HG03280 (cell line): Measurements from ENCODE around the gene ENTPD7.
A peak's percentile ranks its signal among the peaks of the same experiment; 100 is the strongest.

ENCODE experiments used
- ATAC-seq: cut with Tn5 transposase; IDR thresholded peaks from one replicate; pipeline ENCODE4 v1.9.1; 2021; ENCODE audit warnings: mild to moderate bottlenecking, moderate library complexity; ENCODE audit not compliant: unreplicated experiment

The ENTPD7 gene

DNA sequence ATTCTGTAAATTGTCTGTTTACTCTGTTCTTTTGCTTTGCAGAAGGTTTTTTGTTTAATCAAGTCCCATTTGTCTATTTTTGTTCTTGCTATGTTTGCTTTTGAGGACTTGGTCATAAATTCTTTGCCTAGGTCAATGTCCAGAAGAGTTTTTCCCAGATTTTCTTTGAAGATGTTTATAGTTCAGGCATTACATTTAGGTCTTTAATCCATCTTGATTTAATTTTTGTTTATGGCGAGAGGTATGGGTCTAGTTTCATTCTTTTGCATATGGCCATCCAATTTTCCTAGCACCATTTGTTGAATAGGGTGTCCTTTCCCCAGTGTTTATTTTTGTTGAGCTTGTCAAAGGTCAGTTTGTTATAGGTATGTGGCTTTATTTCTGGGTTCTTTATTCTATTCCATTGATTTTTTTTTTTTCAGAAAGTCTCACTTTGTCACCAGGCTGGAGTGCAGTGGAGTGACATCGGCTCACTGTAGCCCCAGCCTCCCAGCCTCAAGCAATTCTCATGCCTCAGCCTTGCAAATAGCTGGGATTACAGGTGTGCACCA is 11.6 kb upstream of the ENTPD7 start:
- no peak for ATAC-seq

DNA sequence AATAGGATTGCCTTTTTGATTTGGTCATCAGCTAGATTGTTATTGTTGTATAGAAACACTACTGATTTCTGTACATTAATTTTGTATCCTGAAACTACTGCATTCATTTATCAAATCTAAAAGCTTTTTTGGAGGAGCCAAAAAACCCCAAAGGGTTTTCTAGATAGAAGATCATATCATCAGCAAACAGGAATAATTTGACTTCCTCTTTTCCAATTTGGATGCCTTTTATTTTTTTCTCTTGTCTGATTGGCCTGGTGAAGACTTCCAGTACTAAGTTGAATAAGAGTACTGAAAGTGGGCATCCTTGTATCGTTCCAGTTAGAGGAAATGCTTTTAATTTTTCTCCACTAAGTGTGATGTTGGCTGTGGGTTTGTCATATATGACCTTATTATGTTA is 10.6 kb upstream of the ENTPD7 start:
- ATAC-seq = no peak

DNA sequence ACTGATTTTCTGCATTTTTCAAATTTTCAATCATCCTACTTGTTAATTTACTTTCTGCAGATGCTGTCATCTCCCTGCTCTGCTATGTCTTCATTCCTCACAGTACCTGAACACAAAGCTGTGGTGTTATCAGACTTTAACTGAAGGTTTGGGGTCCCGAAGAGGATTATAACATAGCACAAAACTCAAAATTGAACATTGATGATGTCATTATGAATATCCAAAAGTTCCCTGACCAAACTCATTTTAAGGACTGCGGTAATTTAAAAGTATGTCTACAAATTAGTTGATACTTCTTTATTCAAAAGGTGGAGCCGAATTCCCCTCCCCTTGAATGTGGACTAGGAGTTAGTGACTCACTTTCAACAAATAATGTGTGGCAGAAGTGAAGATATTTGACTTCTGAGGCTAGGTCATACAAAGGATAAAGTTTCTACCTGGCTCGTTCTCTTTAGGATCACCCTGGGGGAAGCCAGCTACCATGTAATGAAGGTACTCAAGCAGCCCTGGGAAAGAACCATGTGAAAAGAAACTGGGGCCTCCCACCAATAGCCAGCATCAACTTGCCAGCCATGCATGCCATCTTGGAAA is 6.4 kb upstream of the ENTPD7 start:
- no peak for ATAC-seq

DNA sequence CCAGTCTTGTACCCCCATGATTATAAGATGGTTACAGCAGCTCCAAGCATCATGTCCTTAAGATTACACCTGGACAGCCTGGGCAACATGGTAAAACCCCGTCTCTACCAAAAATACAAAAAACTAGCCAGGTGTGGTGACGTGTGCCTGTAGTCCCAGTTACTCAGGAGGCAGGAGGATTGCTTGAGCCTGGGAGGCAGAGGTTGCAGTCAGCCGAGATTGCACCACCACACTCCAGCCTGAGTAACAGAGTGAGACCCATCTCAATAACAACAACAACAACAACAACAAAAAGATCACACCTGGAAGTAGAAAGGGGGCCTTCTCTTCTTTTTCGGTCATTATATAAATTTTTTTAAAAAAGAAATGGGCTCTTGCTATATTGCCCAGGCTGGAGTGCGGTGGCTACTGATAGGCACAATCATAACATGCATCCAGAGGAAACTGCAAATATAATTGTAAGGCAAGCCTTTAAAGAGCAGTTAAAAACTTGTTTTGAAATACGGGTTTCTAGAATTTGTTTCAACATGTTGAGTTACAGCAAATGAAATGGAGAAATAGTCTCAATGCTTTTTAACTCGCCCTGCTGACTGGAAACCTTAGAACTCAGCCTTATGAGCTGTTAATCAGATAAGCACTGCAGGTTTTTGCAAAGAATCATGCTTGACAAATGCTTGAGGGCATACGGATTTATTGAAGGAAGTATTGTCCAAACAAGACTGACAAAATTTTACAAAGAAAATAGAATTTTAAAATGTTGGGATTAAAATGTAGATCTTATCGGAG is 4.7 kb upstream of the ENTPD7 start:
- no peak for ATAC-seq

DNA sequence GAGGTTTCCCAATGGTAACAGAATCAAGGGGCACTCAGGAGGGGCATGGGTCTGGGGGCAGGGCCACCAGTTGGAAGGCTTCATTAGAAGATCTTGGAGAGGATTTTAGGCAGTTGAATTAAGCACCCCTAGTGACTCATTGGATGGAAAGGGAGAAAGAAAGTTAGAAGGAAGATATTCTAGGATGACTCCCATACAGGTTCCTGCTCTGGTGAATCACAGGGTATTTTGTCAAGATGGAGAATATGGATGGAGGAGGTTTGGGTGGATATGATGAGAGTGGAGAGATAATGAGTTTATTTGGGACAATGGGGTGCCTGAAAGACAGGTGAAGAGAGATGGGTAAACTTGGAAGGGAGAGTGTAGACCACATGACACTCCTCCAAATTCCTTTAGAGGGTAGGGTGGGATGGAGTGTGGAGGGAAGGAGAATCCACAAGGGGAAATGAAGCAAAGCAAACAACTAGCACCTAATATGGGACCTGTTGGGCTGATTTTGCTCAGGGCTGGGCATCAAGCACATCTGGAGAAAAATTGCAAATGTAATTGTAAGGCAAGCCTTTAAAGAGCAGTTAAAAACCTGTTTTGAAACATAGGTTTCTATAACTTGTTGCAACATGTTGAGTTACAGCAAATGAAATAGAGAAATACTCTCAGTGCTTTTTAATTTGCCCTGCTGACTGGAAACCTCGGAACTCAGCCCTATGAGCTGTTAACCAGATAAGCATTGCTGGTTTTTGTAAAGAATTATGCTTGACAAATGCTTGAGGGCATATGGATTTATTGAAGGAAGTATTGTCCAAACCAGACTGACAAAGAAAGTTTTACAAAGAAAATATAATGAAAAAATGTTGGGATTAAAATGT is 2.9 kb upstream of the ENTPD7 start:
- ATAC-seq = no peak

DNA sequence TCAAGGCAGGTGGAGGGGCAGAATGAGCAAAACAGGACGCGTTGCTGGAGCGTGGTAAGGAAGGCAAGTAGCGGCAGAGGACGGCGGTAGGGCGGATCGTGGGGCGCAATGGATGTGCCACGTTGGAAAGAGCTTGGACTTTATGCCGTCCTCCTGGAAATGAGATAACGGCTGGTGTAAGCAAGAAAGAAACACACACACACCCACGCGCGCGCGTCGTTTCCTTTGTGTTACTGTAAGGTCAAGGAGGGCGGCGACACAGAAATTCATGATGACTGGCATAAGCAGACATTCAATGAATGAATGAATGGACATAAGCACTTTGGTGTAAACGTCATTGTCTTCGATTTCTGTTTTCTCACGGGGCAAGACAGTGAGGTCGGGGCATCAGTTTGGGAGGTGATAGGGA is 683 bp upstream of the ENTPD7 start:
- ATAC-seq = peak; percentile 14

DNA sequence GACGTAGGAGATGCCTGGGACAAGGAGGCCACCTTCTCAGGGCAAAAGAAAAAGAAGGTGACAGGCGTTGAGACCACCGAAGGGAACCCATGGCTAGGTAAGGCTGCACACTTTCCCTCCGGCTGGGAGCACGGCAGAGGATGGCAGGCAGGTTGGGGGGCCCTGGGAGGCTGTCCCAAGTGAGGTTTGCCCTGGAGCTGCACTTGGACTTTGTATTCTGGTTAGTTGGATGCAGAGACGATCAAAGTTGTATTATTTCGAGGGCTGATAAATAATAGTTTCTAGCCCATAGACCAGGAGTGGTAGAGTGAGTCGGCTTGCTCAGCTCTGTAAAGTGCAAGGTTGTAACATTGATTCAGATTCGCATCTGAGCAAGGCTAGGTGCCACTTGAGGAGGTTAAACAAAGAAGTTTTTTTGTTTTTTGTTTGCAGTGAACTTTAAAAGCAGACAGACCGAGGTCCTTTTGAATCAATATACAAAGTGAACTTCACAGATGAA is 608 bp downstream of the ENTPD7 start:
- no peak for ATAC-seq

DNA sequence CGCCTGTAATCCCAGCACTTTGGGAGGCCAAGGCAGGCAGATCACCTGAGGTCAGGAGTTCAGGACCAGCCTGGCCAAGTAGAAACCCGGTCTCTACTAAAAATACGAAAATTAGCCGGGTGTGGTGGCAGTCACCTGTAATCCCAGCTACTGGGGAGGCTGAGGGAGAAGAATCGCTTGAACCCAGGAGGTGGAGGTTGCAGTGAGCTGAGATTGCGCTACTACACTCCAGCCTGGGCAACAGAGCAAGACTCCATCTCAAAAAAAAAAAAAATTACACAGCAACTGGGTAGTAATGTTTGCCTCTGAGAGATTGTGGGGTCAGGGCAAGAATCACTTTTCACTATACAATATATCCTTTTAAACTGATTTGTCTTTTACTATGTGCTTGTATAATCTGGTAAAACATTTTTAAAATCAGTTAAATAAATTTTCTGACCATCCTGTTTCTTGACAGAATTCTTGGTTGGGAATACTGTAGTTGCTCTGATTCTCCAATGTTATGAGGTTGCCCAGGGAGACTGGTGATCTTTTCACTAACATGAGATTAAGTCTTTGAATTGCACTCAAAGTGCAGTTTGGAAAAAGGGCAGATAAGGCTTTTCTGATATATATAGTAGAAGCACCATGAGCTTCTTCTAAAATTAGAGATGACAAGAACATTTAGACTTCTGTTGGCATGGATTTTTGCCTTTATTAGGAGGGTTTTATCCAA is 1.5 kb downstream of the ENTPD7 start:
- no peak for ATAC-seq

DNA sequence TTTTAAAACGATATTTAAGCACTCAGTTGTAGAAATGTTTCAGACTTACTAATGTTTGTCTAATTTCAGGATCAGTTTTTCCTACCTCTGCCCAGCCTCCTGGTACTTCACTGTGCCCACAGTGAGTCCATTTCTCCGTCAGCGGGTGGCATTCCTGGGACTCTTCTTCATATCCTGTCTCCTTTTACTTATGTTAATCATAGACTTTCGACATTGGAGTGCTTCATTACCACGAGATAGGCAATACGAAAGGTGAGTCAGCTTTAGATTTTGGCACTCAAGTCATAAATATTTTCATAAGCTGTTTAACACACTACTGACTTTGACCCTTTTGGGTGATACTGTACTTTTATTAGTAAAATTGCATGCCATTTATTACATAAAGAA is 2.1 kb downstream of the ENTPD7 start:
- ATAC-seq = no peak

DNA sequence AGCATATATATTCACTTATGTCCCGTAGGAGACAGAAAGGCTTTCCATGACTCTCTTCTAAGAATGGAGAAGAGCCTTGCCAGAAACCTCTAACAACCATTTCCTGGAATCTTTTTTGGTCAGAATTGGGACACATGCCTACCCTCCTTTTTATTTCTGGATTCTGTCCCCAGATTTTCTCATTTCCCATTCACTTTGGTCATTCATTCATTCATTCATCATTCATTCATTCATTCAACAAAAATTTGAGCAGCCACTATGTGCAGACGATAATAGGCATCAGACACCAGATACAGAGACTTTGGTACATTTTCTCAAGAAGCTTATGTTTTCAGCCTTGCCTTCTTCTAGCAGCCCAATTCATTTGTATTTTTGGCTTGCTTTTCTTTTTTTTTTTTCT is 6.0 kb downstream of the ENTPD7 start:
- ATAC-seq = no peak

DNA sequence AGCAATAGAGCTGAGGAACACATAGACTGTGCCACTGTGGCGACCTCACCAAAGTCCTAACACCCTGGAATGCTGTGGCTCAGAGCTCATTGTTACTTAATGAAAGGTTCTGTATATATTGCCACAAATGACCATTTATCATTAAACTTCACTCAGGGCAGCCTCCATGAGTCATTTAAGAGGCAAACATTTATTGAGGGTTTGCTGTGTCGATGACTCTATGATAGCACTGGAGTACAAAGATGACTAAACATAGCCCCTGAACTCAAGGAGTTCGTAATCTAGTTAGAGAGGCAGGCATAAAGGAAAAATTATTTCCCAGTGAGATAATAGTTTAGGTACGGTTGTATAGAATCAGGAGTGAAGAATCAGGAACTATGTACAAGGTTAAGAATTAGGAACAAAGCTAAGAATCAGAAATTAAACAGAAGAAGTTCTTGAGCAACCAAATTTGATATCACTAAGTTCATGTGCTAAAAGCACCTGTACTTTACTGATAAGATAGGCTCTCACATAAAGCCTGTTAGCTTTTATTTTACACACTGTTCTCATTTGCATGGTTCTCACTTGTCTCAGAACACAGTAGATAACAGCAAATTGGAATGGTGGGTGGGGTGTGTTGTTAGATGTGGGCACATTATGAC is 7.9 kb downstream of the ENTPD7 start:
- ATAC-seq = no peak

DNA sequence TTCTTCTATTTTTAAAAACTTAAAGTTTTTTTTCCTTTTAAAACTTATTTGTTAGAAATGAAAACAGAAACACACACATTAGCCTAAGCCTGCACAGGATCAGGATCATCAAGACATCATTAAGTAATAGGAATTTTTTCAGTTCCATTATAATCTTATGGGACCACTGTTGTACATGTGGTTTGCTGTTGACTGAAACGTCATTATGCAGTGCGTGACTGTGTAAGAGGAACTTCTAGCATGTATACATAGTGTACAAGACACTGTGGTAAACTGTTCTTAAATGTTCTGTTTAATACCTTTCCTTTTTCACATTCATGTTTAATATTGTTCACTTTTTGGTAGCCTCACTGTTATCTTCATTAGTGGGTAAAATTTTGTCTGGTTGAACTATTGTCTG is 12.1 kb downstream of the ENTPD7 start:
- no peak for ATAC-seq

DNA sequence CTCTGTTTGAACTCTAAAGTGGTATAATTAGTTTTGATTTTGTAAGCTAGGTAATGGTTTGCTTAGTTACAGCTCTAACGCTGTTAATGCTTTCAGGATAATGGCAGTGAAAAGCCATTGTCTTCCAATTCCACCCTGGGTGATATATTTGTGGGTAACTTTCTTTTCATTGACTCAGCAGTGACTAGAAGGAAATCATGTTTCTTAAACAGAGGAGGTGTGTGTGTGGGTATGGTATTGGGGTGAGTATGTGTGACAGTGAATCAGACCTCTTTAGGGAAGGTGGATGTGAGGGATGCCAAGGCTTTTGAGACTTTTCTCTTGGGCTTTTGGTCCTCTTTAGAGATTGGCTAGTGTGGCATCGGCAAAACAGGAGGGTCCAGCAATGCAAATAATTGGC is 13.6 kb downstream of the ENTPD7 start:
- no peak for ATAC-seq

DNA sequence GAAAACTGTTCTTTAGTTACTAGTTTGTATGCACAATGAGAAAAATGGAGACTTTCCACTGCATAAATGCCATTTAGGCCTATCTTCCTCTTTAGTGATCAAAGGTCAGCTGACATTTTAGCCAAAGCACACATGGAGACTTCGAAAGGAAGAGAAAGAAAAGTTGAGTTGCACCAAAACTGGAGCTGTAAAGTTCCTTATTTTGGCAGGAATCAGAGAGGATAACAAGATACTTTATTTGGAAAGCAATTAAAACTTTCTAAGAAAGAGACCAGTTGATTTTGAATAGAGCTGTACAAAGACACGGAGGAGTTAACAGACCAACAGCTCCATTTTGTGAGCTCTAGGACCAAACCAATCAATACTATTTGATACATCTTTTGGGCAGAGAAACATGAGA is 14.2 kb downstream of the ENTPD7 start:
- no peak for ATAC-seq

DNA sequence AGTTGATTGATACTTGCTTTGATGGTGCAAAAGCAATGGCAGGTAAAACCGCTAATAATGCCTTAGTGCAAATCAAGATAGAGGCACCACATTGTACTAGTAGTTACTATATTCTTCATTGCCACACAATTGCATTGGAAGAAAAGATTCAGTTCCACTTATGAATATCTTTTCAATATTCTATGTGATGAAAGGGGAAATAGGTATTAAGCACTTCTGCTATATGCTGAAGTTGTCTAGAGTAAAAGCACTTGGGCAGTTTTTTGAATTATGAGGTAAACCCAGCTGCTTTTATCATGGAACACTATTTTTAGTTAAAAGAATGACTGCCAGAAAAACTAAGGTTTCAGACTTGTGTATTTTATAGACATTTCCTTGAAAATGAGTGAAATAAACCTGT is 15.5 kb downstream of the ENTPD7 start:
- no peak for ATAC-seq

DNA sequence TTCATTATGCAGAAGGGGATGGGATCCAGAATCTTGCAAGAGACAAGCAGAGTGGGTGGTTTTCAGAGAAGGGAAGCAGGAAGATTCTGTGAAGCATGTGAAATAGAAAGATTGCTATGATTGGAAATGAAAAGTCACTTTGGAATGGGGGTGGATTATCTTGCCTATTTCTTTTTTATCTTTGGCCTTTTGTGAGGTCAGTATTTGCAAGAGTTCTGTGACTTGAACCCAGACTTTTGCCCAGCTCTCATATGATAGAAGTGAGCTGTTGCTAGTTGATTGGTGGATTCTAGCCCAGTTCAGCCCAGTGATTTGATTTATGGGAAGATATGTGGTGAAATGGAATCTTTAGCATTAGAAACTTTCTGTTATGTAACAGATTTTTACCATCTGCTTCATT is 17.1 kb downstream of the ENTPD7 start:
- ATAC-seq = no peak

DNA sequence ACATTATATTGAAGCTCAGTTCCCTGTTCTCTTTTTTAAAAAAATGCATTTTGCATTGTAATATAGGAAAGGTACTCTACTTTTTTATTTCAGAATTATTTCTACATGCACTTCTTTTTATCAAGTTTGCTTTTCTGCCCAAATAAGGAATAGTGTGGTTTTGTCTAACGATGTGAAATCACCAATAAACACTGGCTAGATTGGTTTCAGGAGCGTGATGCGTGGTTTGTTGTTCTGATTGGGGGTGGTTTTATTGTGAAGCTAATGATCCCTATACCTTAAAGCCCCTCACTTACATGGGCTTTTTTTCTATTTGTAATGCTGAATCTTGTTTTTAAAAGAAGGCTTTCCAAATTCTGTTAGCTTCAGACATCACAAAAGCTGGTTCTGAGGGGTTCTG is 17.6 kb downstream of the ENTPD7 start:
- ATAC-seq = no peak

DNA sequence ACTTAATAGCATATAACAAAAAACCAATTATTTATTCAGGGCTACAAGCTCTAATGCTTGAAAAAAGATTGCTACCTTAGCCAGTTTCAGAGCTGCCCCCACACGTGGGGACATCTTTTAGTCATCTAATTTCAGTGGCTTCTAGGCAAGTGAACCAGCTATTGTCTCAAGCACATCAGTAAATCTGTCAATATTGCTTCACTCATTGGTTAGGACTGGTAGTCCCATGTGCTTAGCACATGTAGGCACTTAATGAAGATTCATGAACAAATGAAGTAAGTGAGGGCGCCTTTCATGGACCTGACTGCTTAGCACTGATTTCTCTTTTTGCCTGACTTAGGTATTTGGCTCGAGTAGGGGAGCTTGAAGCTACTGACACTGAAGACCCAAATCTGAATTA is 19.6 kb downstream of the ENTPD7 start:
- ATAC-seq = no peak

DNA sequence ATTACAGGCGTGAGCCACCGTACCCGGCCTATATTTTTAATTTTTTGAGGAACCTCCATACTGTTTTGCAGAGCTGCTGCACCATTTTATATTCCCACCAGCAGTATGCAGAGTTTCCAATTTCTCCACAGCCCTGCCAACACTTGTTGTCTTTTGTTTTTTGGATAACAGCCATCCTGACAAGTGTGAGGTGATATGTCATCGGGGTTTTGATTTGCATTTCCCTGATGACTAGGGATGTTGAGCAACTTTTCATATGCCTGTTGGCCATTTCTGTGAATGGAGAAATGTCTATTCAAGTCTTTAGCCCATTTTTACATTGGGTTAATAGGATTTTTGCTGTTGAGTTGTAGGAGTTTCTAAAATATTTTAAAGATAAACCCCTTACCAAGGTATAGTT is 22.2 kb downstream of the ENTPD7 start:
- ATAC-seq = no peak

DNA sequence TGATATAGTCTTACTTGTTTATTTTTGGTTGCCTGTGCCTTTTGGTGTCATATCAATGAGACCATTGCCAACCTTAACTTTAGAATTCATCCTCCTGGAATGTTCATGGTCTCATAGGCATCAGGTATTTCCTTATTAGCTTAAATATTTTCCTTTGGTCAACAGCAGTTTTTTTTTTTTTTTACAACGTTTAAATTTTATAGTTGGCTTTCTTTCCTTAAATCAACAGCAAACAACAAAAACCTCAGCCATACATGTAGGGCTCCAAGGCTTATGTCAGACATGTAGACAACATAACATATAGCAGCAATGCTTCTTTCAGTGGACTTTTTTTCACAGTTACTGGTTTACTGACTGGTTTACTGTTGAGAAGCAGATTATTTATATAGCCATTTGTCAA is 22.7 kb downstream of the ENTPD7 start:
- ATAC-seq = no peak
